ENCODE results near the gene SINHCAF.

The SINHCAF gene

DNA sequence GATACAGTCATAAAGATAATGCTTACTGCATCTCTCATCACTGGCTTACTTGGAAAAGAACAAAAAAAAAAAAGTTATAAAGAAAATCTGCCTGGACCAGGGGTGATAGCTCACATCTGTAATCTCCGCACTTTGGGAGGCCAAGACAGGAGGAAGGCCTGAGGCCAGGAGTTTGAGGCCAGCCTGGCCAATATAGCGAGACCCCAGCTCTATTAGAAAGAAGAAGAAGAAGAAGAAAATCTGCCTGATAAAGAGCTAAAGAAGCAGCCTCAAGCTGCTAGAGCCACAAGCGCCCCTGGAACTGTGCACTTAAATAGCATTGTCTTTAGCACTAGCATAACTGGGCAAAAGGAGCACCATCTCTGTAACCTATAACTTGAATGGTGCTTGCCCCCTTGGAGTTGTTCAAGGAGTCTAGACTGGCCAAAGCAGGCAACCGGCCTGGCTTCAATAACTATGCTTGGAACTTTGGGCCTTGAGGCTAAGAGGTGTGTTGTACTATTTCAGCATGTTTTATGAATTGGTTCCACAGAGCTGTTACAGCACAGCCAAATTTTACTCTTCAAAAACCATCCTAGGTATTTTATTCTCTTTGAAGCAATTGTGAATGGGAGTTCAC is 53.2 kb downstream of the SINHCAF start:
- no peaks in the 10 kb centered on the region for H3K27me3 ChIP-seq
- no peaks in the 10 kb centered on the region for H3K36me3 ChIP-seq
- H3K27ac ChIP-seq: no peak overlapping the region
- no peak for DNase-seq
- H3K4me3 ChIP-seq: no peak overlapping the region
- H3K4me1 ChIP-seq: no peaks in the 10 kb centered on the region
- intact Hi-C loops (cut with DNase I; ENCODE audit: low total_unique reads): loop anchor here (5.0 kb wide), 1 partner anchor 420 kb away; no protein-coding TSS in a partner anchor
- TF ChIP-seq, protein P1, sequence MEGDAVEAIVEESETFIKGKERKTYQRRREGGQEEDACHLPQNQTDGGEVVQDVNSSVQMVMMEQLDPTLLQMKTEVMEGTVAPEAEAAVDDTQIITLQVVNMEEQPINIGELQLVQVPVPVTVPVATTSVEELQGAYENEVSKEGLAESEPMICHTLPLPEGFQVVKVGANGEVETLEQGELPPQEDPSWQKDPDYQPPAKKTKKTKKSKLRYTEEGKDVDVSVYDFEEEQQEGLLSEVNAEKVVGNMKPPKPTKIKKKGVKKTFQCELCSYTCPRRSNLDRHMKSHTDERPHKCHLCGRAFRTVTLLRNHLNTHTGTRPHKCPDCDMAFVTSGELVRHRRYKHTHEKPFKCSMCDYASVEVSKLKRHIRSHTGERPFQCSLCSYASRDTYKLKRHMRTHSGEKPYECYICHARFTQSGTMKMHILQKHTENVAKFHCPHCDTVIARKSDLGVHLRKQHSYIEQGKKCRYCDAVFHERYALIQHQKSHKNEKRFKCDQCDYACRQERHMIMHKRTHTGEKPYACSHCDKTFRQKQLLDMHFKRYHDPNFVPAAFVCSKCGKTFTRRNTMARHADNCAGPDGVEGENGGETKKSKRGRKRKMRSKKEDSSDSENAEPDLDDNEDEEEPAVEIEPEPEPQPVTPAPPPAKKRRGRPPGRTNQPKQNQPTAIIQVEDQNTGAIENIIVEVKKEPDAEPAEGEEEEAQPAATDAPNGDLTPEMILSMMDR (IDR thresholded peaks at IDR 0.05): no peak
- H3K9me3 ChIP-seq: no peaks in the 10 kb centered on the region

DNA sequence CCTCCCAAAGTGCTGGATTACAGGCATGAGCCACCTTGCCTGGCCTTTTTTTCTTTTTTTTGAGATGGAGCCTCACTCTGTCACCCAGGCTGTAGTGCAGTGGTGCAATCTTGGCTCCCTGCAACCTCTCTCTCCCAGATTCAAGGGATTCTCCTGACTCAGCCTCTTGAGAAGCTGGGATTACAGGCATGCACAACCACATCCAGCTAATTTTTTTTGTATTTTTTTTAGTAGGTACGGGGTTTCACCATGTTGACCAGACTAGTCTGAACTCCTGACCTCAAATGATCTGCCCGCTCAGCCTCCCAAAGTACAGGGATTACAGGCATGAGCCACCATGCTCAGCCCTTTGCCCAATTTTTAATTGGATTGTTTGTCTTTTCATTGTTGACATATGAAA is 58.0 kb downstream of the SINHCAF start:
- Histone ChIP-seq H3K27ac (no peak overlapping the region), H3K4me3 (no peak overlapping the region), H3K36me3 (no peaks in the 10 kb centered on the region), H3K27me3 (no peaks in the 10 kb centered on the region), H3K9me3 (no peaks in the 10 kb centered on the region), H3K4me1 (no peaks in the 10 kb centered on the region)
- TF ChIP-seq, protein P1 (IDR thresholded peaks at IDR 0.05): no peak
- DNase-seq: no peak
- intact Hi-C loops (cut with DNase I; ENCODE audit: low total_unique reads): no loop called here

DNA sequence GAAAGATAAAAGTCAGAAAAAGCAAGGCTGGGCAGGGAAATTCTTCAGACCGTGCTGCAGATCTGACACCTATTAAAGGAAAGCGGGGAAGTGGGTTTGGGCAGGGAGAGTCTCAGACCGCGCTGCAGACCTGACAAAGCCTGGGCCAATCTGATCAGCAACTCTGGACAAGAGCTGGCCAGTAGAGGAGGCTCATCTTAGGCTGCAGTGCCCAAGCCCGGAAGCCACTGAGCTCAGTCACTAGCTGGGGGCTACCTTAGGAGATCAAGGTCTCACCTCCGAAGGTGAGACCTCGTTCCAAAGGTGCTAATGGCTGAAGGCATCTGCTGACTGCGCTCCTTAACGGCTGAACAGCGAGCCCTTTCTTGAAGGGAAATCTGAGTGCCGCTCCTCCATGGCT is 60.2 kb downstream of the SINHCAF start:
- Histone ChIP-seq H3K27ac (no peak overlapping the region), H3K9me3 (no peaks in the 10 kb centered on the region), H3K4me1 (no peaks in the 10 kb centered on the region), H3K27me3 (no peaks in the 10 kb centered on the region), H3K4me3 (no peak overlapping the region), H3K36me3 (no peaks in the 10 kb centered on the region)
- TF ChIP-seq, protein P1 (IDR thresholded peaks at IDR 0.05): no peak
- intact Hi-C loops (cut with DNase I; ENCODE audit: low total_unique reads): no loop called here
- no peak for DNase-seq

DNA sequence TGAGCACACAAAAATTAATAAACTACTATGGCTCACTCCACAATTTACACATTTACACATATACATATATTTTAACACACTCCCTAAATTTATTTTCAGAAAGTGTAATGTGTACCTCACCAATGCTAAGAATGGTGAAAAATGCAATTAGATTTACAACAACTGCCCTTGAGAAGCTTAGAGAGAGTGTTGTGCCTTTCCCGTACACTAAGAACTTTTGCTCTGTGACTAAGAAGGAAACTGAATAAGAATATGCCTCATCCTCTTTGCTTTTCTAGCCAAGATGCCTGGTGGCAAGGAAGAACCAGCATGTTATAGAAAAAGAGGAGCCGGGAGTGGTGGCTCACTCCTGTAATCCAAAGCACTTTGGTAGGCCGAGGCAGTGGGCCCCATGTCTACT is 62.3 kb downstream of the SINHCAF start:
- Histone ChIP-seq H3K4me1 (no peaks in the 10 kb centered on the region), H3K4me3 (no peak overlapping the region), H3K36me3 (no peaks in the 10 kb centered on the region), H3K27ac (no peak overlapping the region), H3K27me3 (no peaks in the 10 kb centered on the region), H3K9me3 (no peaks in the 10 kb centered on the region)
- intact Hi-C loops (cut with DNase I; ENCODE audit: low total_unique reads): no loop called here
- TF ChIP-seq, protein P1 (IDR thresholded peaks at IDR 0.05): no peak
- no peak for DNase-seq

DNA sequence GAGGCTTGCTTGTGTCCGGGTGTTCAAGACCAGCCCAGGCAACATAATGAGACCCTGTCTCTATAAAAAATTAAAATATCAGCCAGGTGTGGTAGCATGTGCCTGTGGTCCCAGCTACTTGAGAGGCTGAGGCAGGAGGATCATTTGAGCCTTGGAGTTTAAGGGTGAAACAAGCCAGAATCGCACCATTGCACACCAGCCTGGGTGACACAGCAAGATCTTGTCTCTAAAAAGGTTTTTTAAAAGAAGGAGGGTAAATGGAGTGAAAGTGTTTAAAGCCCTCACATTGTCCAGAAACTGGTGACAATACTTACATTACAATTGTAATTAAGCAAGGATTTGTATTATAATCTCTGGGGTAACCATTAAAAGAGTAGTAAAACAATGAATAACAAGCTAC is 64.2 kb downstream of the SINHCAF start:
- intact Hi-C loops (cut with DNase I; ENCODE audit: low total_unique reads): no loop called here
- no peak for DNase-seq
- no peak overlapping the region for H3K27ac ChIP-seq
- no peaks in the 10 kb centered on the region for H3K36me3 ChIP-seq
- no peak overlapping the region for H3K4me3 ChIP-seq
- no peaks in the 10 kb centered on the region for H3K4me1 ChIP-seq
- no peaks in the 10 kb centered on the region for H3K27me3 ChIP-seq
- TF ChIP-seq, protein P1 (IDR thresholded peaks at IDR 0.05): no peak
- no peaks in the 10 kb centered on the region for H3K9me3 ChIP-seq

DNA sequence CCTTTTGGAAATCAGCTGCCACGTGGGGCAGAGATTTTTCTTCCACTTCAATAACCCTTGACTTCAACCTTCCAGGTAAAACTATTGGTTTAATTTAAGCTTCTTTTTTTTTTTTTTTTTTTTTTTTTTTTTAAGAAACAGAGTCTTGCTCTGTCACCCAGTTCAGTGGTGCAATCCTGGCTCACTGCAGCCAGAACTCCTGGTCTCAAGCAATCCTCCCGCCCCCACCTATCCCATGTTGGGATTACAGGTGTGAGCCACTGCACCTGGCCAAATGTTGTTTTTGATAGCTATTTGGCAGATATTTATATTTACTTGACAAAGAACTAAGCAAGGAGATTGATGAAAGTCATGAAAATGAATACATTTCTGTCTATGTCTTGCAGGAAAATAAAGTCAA is 65.1 kb downstream of the SINHCAF start:
- DNase-seq: no peak
- Histone ChIP-seq H3K27me3 (no peaks in the 10 kb centered on the region), H3K4me1 (no peaks in the 10 kb centered on the region), H3K36me3 (no peaks in the 10 kb centered on the region), H3K27ac (no peak overlapping the region), H3K9me3 (no peaks in the 10 kb centered on the region), H3K4me3 (no peak overlapping the region)
- TF ChIP-seq, protein P1 (IDR thresholded peaks at IDR 0.05): no peak
- intact Hi-C loops (cut with DNase I; ENCODE audit: low total_unique reads): no loop called here

Measured in tibial artery (tissue), 4 donors.